Measurements from ENCODE around the gene HAVCR2.
A peak's percentile ranks its signal among the peaks of the same experiment; 100 is the strongest.

GRCh38 chr5:157143127-157143971, 34.5 kb upstream of the HAVCR2 start:
- TF ChIP-seq CTCF (IDR thresholded peaks at IDR 0.05) (no peak), POLR2A (IDR thresholded peaks at IDR 0.05) (no peak), POLR2AphosphoS5 (IDR thresholded peaks at IDR 0.05; ENCODE audit: insufficient read depth in 1 of 2, low read depth in 1 of 2) (peak in 1 of 2 donors; percentile 70)
